B cell (primary cell): ENCODE data around the gene NINJ2. TPM values are rescaled to one million over a fixed set of nuclear protein-coding genes. Genes with fewer than 3 reads are reported as not detected.

Source experiments
- ATAC-seq: fragments of 200-7000 bp; cut with Tn5 transposase; one replicate; pipeline ENCODE4 v1.10.0; 2021; ENCODE audit warnings: low read depth, mild to moderate bottlenecking, moderate number of reproducible peaks, moderate library complexity
- CTCF ChIA-PET: fragments of 350-600 bp; sonication (Branson Sonifier 250); formaldehyde crosslinking; loops from one replicate; lab custom pipeline; 2021; ENCODE audit warnings: antibody characterized with exemption, inconsistent platforms; lab: Charles Lee
- POLR2A ChIA-PET: fragments of 350-600 bp; sonication (Branson Sonifier 250); formaldehyde crosslinking; loops from one replicate; lab custom pipeline; 2021; ENCODE audit warnings: antibody characterized with exemption; lab: Charles Lee
- DNase-seq: peaks from one replicate; pipeline ENCODE4 v3.0.0; 2013
- H2AFZ ChIP-seq: 2 replicates; pipeline ENCODE4 v1.6.1; 2012; ENCODE audit warnings: mild to moderate bottlenecking, low read depth, low read length; ENCODE audit not compliant: insufficient read depth, poor library complexity, severe bottlenecking
- H3K27ac ChIP-seq, 2 donors: 1 replicate in 1 of 2; 2 replicates in 1 of 2; pipeline ENCODE4 v1.5.1; 2012 to 2013; ENCODE audit warnings: low read length in 2 of 2, mild to moderate bottlenecking in 2 of 2, moderate library complexity in 1 of 2
- H3K27me3 ChIP-seq, 4 experiments: fragments of 200-600 bp in 1 of 4; sonication (generic) in 1 of 4; replicated peaks in 1 of 4; 1 replicate in 2 of 4; 2 replicates in 2 of 4; pipeline versions ENCODE4 v1.6.1 to v1.7.0; 2013 to 2016; ENCODE audit warnings: low read length in 3 of 4, mild to moderate bottlenecking in 2 of 4, mixed read lengths in 1 of 4, moderate library complexity in 1 of 4; ENCODE audit not compliant: insufficient read depth in 4 of 4, control insufficient read depth in 3 of 4; ENCODE audit errors: control extremely low read depth in 1 of 4
- H3K36me3 ChIP-seq, 2 experiments: replicated peaks in 1 of 2; 1 replicate in 1 of 2; 2 replicates in 1 of 2; pipeline versions ENCODE4 v1.6.1 to v1.7.1; 2013; ENCODE audit warnings: low read length in 1 of 2; ENCODE audit not compliant: insufficient read depth in 2 of 2, control insufficient read depth in 1 of 2; ENCODE audit errors: control extremely low read depth in 1 of 2, extremely low read depth in 1 of 2
- H3K4me1 ChIP-seq, 2 donors: fragments of 200-600 bp in 1 of 2; sonication (generic) in 1 of 2; 1 replicate in 1 of 2; 2 replicates in 1 of 2; pipeline versions ENCODE4 v1.5.1 to v1.6.1; 2013 to 2017; ENCODE audit warnings: low read length in 2 of 2; ENCODE audit not compliant: control insufficient read depth in 2 of 2, insufficient read depth in 2 of 2
- H3K4me2 ChIP-seq: replicated peaks from 2 replicates; pipeline ENCODE3; 2012; ENCODE audit warnings: mild to moderate bottlenecking, low read depth, low read length; ENCODE audit not compliant: poor library complexity, severe bottlenecking
- H3K4me3 ChIP-seq, 5 experiments: fragments of 200-600 bp in 1 of 5; sonication (generic) in 1 of 5; 1 replicate in 3 of 5; 2 replicates in 2 of 5; pipeline versions ENCODE4 v1.5.1 to v1.7.0; 2011 to 2016; ENCODE audit warnings: low read length in 4 of 5, mild to moderate bottlenecking in 4 of 5, low read depth in 2 of 5, control low read depth in 1 of 5, moderate library complexity in 1 of 5; ENCODE audit not compliant: insufficient read depth in 1 of 5; ENCODE audit errors: control extremely low read depth in 1 of 5, extremely low read depth in 1 of 5
- H3K79me2 ChIP-seq: fragments of 200-600 bp; sonication (generic); one replicate; pipeline ENCODE4 v1.6.0; 2016; ENCODE audit warnings: low read length; ENCODE audit not compliant: control insufficient read depth, insufficient read depth
- H3K9ac ChIP-seq: fragments of 200-600 bp; sonication (generic); 2 replicates; pipeline ENCODE4 v1.6.1; 2017; ENCODE audit warnings: mild to moderate bottlenecking, low read length, moderate library complexity
- H3K9me3 ChIP-seq, 3 donors: one replicate each; pipeline versions ENCODE4 v1.6.1 to v1.7.1; 2013; ENCODE audit warnings: low read length in 2 of 3; ENCODE audit not compliant: control insufficient read depth in 2 of 3, insufficient read depth in 1 of 3; ENCODE audit errors: control extremely low read depth in 1 of 3
- H4K20me1 ChIP-seq: 2 replicates; pipeline ENCODE4 v1.6.0; 2012; ENCODE audit warnings: mild to moderate bottlenecking, low read length; ENCODE audit not compliant: insufficient read depth, control insufficient read depth, poor library complexity, severe bottlenecking
- H3K27ac Mint-ChIP-seq: one replicate; pipeline ENCODE4 v1.8.0; 2021; ENCODE audit warnings: mixed read lengths
- H3K27me3 Mint-ChIP-seq: one replicate; pipeline ENCODE4 v1.8.0; 2021; ENCODE audit warnings: mixed read lengths
- H3K4me1 Mint-ChIP-seq: one replicate; pipeline ENCODE4 v1.8.0; 2021; ENCODE audit warnings: mixed read lengths
- H3K4me3 Mint-ChIP-seq: one replicate; pipeline ENCODE4 v1.8.0; 2021; ENCODE audit warnings: mixed read lengths
- H3K9me3 Mint-ChIP-seq: one replicate; pipeline ENCODE4 v1.8.0; 2022; ENCODE audit warnings: mixed read lengths; ENCODE audit not compliant: insufficient read depth
- EZH2 ChIP-seq: IDR thresholded peaks from 2 replicates; pipeline ENCODE4 v1.6.1; 2012; ENCODE audit warnings: borderline replicate concordance, low read depth, mild to moderate bottlenecking, moderate library complexity, low read length; ENCODE audit not compliant: insufficient read depth, poor library complexity, severe bottlenecking
- WGBS: methylation state at CpG from one replicate; pipeline ENCODE4 v1.1.5; 2013; ENCODE audit warnings: missing lambda C conversion rate; ENCODE audit not compliant: insufficient coverage; 5-methylcytosine and 5-hydroxymethylcytosine counted together
- intact Hi-C: fragments of 100-400 bp; cut with micrococcal nuclease; formaldehyde crosslinking; loops from one replicate; pipeline ENCODE4 v1.10.0; 2022
- polyA plus RNA-seq: library from polyadenylated mRNA; depleted of rRNA; stranded (reverse); fragments of >200 nt; gene quantifications from 2 replicates; pipeline ENCODE4 v1.2.3, GENCODE V29; 2012
- total RNA-seq, 2 donors: library from RNA; stranded (reverse); fragments of 120-200 nt in 1 of 2; gene quantifications; 1 replicate in 1 of 2; 2 replicates in 1 of 2; pipeline versions ENCODE4 v1.2.3 to v1.2.4, GENCODE V29; 2013 to 2022
- TF ChIP-seq, protein P1 (sequence below): fragments of 200-600 bp; IDR thresholded peaks from one replicate; pipeline ENCODE4 v1.8.0; 2022; ENCODE audit warnings: antibody characterized with exemption, mild to moderate bottlenecking

The NINJ2 gene
- total and polyA plus RNA-seq, 2 donors (not counting 1 experiment from before 2014, with no cell fraction given) = 2.9 to 10.2 TPM

DNA sequence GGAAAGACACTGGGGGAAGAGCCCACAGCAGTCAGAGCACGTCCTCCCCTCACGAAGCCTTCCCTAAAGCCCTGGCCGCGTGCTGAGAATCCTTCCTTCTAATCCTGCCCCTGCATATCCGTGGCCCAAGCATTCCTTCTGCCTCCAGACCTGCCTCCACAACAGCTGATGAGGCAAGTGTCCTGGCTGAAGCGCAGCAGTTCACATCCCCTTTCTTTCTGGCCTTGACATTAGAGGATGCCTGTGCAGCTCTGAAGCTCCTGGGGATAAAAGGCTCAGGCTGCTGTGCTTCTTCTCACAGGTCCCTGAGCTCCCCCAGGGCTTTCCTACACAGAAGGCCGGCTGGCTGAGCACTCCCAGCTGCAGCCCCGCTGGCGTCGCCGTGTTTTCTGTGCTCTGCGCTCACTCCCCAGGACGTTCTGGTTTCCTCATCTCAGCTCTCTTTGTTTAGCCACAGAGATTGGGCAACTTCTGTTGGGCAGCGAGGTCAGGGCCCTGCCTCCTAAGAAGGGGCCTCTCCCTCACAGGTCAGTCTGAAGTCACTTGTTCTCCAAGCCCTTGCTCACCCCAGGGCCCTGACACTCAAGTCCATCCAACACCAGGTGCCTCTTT is 45.8 kb downstream of the NINJ2 start:
- H3K27me3 ChIP-seq = no peaks in the 10 kb centered on the region
- no peaks in the 10 kb centered on the region for H3K9me3 ChIP-seq
- no peak overlapping the region for H2AFZ ChIP-seq
- peak overlapping the region in 1 of 5 experiments; percentile 25 for H3K4me3 ChIP-seq
- intact Hi-C loops = no loop called here
- no peak overlapping the region for H3K27ac ChIP-seq
- TF ChIP-seq, protein P1, sequence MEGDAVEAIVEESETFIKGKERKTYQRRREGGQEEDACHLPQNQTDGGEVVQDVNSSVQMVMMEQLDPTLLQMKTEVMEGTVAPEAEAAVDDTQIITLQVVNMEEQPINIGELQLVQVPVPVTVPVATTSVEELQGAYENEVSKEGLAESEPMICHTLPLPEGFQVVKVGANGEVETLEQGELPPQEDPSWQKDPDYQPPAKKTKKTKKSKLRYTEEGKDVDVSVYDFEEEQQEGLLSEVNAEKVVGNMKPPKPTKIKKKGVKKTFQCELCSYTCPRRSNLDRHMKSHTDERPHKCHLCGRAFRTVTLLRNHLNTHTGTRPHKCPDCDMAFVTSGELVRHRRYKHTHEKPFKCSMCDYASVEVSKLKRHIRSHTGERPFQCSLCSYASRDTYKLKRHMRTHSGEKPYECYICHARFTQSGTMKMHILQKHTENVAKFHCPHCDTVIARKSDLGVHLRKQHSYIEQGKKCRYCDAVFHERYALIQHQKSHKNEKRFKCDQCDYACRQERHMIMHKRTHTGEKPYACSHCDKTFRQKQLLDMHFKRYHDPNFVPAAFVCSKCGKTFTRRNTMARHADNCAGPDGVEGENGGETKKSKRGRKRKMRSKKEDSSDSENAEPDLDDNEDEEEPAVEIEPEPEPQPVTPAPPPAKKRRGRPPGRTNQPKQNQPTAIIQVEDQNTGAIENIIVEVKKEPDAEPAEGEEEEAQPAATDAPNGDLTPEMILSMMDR = no peak
- no peak for TF ChIP-seq EZH2
- peaks cover 3% of the 10 kb centered on the region for H3K79me2 ChIP-seq
- no peaks in the 10 kb centered on the region for H3K36me3 ChIP-seq
- H3K4me2 ChIP-seq = no peak overlapping the region
- POLR2A ChIA-PET = interaction anchor here (1.3 kb wide), 1 partner anchor 42 kb away, joined by 3 read pairs; no protein-coding TSS in a partner anchor
- CTCF ChIA-PET = interaction anchor here (1.6 to 5.6 kb wide), 3 partner anchors 9 to 198 kb away, joined by 3 to 132 read pairs (median 96); partner anchors contain the start of gene WNK1
- H4K20me1 ChIP-seq = no peaks in the 10 kb centered on the region
- H3K4me1 ChIP-seq = peaks cover 3 to 4% of the 10 kb centered on the region in 2 donors
- Mint-ChIP-seq H3K9me3 (no peaks in the 10 kb centered on the region), H3K4me1 (peaks cover 8% of the 10 kb centered on the region), H3K27ac (no peak overlapping the region), H3K27me3 (no peaks in the 10 kb centered on the region), H3K4me3 (no peak overlapping the region)
- ATAC-seq (no peak), DNase-seq (no peak)
- no peak overlapping the region for H3K9ac ChIP-seq
- 51% methylated on average over 13 of the region's 14 CpGs for WGBS

DNA sequence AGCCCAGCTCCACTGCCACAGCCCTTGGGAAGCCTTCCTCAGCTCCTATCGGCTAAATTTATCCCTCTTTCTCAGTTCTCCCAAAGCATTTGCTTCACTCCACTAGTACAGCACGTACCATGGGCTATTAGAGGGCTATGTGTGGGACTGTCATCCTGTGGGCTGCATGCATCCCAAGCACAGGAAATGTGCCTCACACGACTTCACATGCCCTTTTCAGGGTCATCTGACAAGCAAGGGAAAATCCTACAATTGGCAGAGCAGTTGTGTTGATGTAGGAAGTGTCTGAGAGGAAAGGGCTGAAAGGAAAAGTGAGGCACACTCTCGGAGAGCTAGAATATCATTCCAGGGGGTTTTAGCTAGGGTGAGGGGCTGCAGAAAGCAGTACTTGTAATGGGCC is 47.6 kb downstream of the NINJ2 start:
- Histone ChIP-seq H3K36me3 (no peaks in the 10 kb centered on the region), H3K9me3 (no peaks in the 10 kb centered on the region), H3K4me3 (no peak overlapping the region), H3K27me3 (no peaks in the 10 kb centered on the region), H2AFZ (no peak overlapping the region), H3K9ac (no peak overlapping the region), H3K4me2 (no peak overlapping the region), H3K79me2 (peaks cover 9% of the 10 kb centered on the region), H4K20me1 (no peaks in the 10 kb centered on the region), H3K4me1 (peaks cover 11 to 12% of the 10 kb centered on the region in 2 donors), H3K27ac (no peak overlapping the region)
- ChIA-PET CTCF (interaction anchor here (0.7 to 5.6 kb wide), 20 partner anchors 9 to 334 kb away, joined by 3 to 132 read pairs (median 10); partner anchors contain the start of genes RAD52 and WNK1), POLR2A (no interaction called here)
- peaks cover 17% of the 10 kb centered on the region for H3K4me1 Mint-ChIP-seq
- 100% methylated on average over 2 of the region's 4 CpGs for WGBS
- intact Hi-C loops = no loop called here
- TF ChIP-seq, protein P1 = no peak
- TF ChIP-seq EZH2 = no peak
- no peak overlapping the region for H3K4me3 Mint-ChIP-seq
- H3K9me3 Mint-ChIP-seq = no peaks in the 10 kb centered on the region
- no peak overlapping the region for H3K27ac Mint-ChIP-seq
- DNase-seq (no peak), ATAC-seq (no peak)
- no peaks in the 10 kb centered on the region for H3K27me3 Mint-ChIP-seq
